GM13977 (cell line): ENCODE data around the gene HEBP1.

Source experiments
- DNase-seq: peaks from one replicate; pipeline ENCODE4 v3.0.0; 2012; ENCODE audit warnings: low spot score
- CTCF ChIP-seq: IDR thresholded peaks from 2 replicates; pipeline ENCODE4 v1.5.1; 2012; ENCODE audit warnings: mild to moderate bottlenecking, control low read depth; ENCODE audit not compliant: insufficient read depth; ENCODE audit errors: extremely low read depth, missing control alignments
- in situ Hi-C: fragments of 300-500 bp; cut with MboI; formaldehyde crosslinking; loops from one replicate; pipeline ENCODE4 v1.12.0; 2022; ENCODE audit warnings: low sequenced_read_pairs, low pct_unique_long_range_greater_than_20kb, mixed read lengths, inconsistent platforms; ENCODE audit not compliant: unreplicated experiment

The HEBP1 gene

DNA sequence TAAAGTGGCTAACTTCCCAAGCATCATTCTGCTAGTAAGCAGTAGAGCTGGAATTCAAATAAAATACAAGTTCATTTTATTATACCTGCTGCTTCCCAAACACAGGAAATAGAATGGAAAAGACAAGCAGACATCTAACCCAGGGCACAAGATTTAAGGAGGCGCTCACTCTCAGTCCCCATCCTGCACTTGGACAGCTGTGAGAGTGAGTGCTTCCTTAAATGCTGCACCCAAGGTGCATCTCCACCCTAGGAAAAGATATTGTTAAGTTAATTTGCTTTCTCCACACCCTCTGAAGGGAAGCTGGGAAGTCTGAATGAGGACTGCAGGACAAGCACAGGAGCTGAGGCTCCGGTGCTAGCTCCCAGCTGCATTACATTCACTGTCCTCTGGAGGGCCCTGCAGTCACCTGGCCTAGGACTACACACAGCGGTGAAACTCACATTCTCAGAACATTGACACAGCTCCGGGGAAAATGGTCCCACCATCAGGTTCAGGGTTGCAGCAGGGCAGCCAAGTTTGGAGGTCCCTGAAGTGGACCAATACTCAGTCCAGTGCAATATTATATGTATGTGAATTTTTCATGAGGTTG is 14.2 kb downstream of the HEBP1 start:
- in situ Hi-C loops: no loop called here
- no peak for DNase-seq

GRCh38 chr12:12984149-12984548 is 15.9 kb downstream of the HEBP1 start:
- in situ Hi-C loops: no loop called here
- DNase-seq: no peak
- no peak for TF ChIP-seq CTCF

More for the DNA sequence above, 14.2 kb downstream of the HEBP1 start:
- peak; percentile 42 for TF ChIP-seq CTCF

GRCh38 chr12:12983420-12984035 is 16.5 kb downstream of the HEBP1 start:
- in situ Hi-C loops: no loop called here
- TF ChIP-seq CTCF: peak; percentile 45
- DNase-seq: peak; percentile 23

- in situ Hi-C loops: no loop called here
- DNase-seq: no peak
Observed at GRCh38 chr12:12982331-12982730, 17.7 kb downstream of the HEBP1 start.

DNA sequence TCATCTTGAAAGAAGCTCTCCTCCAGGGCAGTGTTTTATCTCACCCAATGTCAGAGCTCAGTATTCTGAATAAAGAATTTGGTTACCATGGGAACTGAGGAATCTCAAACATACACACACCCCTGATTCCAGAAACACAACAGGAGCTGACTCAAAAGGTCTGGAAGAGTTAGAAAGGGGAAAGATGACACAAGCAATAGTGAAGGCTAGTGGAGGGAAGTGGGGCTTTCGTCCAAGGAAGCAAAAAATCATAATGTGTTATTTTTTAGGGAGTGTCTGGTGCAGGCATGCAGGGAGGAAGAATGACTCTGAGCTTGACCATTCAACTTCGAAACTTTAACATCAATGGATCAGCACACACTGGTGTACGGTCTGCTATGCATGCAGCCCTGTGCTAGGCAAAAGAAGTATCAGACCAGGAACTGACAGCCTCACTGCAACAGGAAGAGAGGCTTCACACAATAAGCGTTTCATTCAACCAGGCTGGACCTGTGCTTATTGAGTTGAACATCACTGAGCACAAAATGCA is 20.3 kb downstream of the HEBP1 start:
- DNase-seq: no peak
- in situ Hi-C loops: no loop called here
- TF ChIP-seq CTCF: no peak

More at GRCh38 chr12:12982331-12982730, 17.7 kb downstream of the HEBP1 start:
- no peak for TF ChIP-seq CTCF

- no peak for DNase-seq
- no peak for TF ChIP-seq CTCF
- in situ Hi-C loops: no loop called here
Observed at GRCh38 chr12:12979126-12979525, 20.9 kb downstream of the HEBP1 start.
